Astrocyte of the cerebellum (primary cell): ENCODE data around the gene GFOD1.

Experiments used
- DNase-seq: peaks from one replicate; pipeline ENCODE4 v3.0.0-alpha.2; 2011; ENCODE audit warnings: low read depth
- H3K4me3 ChIP-seq: 2 replicates; pipeline ENCODE4 v1.5.1; 2011; ENCODE audit warnings: mild to moderate bottlenecking, low read depth, low read length, moderate library complexity
- in situ Hi-C: cut with HindIII; loops from 2 replicates; pipeline ENCODE4 v1.10.0; 2017; ENCODE audit warnings: low sequenced_read_pairs
- TF ChIP-seq, protein P1 (sequence below): IDR thresholded peaks from 2 replicates; pipeline ENCODE4 v1.5.1; 2012; ENCODE audit warnings: low read length, low read depth, moderate library complexity, mild to moderate bottlenecking; ENCODE audit errors: missing control alignments

The GFOD1 gene

DNA sequence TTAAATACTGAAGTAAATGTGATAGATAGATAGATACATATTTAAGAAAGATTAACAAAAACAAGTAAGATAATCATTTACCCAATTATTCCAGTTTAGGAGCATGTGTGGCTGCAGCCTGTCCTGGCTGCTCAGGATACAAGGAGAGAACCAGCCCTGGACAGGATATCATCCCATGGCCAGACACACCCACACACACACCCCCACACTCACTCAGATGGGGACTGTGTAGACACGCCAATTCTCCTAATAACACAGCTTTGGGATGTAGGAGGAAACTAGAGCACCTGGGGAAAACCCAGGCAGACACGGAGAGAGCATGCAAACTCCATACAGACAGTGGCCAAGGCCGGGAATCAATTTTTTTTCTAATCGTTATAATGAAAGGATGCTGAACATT is 45.6 kb downstream of the GFOD1 start:
- no peak for DNase-seq
- in situ Hi-C loops, result no loop called here
- no peak overlapping the region for H3K4me3 ChIP-seq
- TF ChIP-seq, protein P1, sequence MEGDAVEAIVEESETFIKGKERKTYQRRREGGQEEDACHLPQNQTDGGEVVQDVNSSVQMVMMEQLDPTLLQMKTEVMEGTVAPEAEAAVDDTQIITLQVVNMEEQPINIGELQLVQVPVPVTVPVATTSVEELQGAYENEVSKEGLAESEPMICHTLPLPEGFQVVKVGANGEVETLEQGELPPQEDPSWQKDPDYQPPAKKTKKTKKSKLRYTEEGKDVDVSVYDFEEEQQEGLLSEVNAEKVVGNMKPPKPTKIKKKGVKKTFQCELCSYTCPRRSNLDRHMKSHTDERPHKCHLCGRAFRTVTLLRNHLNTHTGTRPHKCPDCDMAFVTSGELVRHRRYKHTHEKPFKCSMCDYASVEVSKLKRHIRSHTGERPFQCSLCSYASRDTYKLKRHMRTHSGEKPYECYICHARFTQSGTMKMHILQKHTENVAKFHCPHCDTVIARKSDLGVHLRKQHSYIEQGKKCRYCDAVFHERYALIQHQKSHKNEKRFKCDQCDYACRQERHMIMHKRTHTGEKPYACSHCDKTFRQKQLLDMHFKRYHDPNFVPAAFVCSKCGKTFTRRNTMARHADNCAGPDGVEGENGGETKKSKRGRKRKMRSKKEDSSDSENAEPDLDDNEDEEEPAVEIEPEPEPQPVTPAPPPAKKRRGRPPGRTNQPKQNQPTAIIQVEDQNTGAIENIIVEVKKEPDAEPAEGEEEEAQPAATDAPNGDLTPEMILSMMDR, result no peak

DNA sequence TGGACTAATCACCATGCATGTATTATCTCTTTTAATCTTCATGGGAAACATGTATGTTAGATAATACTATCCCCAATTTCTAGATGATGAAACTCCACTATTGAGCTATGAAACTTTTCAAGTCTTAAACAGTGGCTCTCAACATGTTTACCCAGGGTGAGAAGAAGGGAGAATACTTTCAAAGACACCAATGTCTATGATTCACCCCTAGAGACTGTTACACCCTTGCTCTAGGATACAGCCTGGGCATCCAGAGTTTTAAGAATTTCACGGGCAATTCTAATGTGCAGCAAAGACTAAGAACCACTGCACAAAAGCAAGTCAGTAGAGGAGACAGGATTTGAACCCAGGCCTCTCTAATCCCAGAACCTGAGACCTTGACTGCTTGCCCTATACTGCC is 47.8 kb downstream of the GFOD1 start:
- DNase-seq, result no peak
- H3K4me3 ChIP-seq, result no peak overlapping the region
- TF ChIP-seq, protein P1, result no peak
- in situ Hi-C loops, result no loop called here

DNA sequence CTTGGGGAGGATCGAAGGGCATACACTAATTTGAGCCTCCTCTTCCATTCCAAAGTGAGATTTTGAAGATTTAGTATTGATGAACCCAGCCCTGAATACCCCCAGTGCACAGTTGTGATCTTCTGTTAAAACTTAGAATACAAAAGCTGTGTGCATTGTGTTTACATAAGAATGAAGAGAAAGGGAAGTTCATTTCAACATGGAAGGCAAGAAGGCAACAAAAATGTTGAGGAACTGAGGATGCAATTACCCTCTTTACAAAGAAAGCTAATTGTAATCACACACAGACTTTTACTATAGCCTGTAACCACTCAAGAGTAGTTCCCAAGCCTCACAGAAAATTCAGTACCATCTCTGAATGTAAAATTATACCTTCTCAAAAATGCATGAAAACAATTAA is 49.3 kb downstream of the GFOD1 start:
- in situ Hi-C loops, result no loop called here
- DNase-seq, result no peak
- TF ChIP-seq, protein P1, result no peak
- no peak overlapping the region for H3K4me3 ChIP-seq

DNA sequence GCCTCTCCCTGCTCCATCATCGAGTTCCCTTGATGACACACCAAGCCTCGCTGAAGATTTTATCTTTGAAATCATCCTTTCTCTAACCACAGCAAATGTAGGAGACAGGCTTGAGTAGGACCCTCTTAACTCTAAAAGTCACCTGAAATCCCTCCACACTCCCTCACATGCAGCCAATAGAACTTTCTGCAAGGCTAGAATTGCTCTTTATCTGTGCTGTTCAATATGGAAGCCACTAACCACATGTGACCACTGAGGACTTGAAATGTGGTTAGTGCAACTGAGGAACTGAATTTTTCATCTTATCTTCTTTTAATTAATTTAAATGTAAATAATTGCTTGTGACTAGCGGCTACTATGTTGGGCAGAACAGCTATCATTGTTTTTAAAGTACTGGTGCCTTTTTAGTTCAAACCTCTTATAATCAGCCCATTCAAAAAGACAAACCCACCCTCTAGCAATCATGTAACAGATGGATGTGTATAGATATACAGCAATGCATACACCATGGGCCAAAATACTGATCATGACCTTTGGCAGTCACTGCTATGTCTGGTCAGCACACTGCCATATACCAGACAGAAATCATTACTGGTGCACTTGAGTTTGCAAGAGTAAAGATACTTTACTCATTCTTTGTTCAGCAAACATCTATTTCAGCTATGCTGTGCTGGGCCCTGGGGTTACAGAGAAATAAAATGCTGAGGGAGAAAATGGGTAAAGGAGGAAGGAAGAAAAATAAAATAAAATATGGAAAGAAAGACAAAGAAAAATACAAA is 50.0 kb downstream of the GFOD1 start:
- in situ Hi-C loops, result no loop called here
- TF ChIP-seq, protein P1, result no peak
- DNase-seq, result no peak
- no peak overlapping the region for H3K4me3 ChIP-seq

DNA sequence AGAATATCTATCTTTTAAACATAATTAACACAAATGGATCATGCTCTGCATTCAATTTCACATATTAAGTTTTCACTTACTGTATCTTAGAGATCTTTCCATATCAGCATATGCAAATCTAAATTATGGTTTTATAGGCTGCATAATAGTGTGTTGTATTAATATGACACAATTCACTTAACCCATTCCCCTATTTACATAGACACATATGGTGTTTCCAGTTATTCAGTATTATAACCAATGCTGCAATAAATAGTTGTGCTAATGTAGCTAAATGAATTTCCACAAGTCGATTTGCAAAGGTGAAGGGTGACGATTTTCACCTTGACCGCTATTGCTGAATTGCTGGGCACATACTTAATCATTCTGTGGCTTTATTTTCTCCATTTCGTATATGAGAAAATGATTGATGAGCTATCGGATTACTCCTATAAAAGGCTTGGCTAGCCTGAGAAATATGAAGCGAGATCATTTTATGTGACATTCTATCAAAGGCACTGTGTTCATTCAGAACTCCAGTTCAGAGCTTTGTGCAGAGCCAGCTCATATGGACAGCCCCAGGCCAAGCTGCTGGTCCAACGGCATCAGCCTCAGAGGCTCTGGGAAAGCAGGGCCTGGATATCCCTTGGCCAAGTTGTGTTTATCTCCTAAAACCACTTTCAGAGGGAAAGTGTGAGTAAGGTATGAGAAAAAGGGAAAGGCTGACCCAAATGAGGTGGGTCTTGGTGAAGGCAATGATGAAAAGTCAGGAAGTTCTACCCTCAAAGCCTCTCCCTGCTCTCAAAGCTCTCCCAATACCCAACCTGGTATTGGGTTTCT is 50.8 kb downstream of the GFOD1 start:
- in situ Hi-C loops, result no loop called here
- DNase-seq, result no peak
- H3K4me3 ChIP-seq, result no peak overlapping the region
- TF ChIP-seq, protein P1, result no peak

DNA sequence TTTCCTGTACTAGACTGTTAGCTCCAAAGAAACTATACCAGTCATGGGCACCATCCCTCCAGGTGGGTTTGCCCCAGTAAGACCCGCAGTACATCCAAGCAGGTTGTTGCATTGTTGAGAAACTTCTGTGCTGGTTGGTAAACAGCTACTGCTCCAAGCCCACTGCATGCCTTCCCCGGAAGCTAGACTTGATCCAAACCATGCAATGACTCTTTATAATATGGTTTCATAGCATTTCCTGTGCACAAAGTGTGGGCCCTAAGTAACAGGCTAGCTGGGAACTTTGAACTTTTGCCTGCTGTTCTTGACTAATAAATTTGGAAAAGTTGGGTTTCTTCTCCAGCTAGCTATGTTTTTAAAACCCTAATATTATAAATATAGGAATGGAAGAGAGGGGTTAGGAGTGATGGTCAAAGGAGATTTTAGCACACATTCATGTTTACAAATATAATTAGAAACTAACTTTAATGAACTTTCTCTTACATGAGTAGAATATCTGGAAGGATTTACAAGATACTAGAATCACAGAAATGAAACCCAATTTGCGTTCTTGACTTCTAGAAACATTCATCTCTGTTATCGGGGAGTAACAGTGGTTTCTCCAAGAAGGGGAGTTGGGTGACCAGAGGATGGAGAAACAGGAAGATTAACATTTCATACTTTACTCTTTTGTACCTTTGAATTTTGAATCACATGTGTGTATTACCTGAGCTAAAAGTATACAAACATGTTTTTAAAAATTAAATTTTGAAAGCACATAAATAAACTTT is 51.7 kb downstream of the GFOD1 start:
- TF ChIP-seq, protein P1, result no peak
- H3K4me3 ChIP-seq, result no peak overlapping the region
- no peak for DNase-seq
- in situ Hi-C loops, result no loop called here
